Cardiac fibroblast (primary cell): Measurements from ENCODE around the gene UBR1.
"Not testable (repeated sequence)": the region's sequence is repeated elsewhere in the genome, so short reads cannot be mapped to it uniquely, and the experiment has no call there.

Source experiments
- DNase-seq, 2 donors: peaks; one replicate each; pipeline versions ENCODE4 v3.0.0 to v3.0.0-alpha.2; 2010; ENCODE audit warnings: low read depth in 2 of 2
- H3K4me3 ChIP-seq, 2 donors: replicated peaks in 1 of 2; 1 replicate in 1 of 2; 2 replicates in 1 of 2; pipeline ENCODE4 v1.5.1; 2011; ENCODE audit warnings: low read depth in 2 of 2, low read length in 2 of 2, mild to moderate bottlenecking in 2 of 2, moderate library complexity in 1 of 2
- CTCF ChIP-seq: IDR thresholded peaks from one replicate; pipeline ENCODE4 v1.5.1; 2011; ENCODE audit warnings: low read depth, mild to moderate bottlenecking, low read length, inconsistent platforms

UBR1 gene

DNA sequence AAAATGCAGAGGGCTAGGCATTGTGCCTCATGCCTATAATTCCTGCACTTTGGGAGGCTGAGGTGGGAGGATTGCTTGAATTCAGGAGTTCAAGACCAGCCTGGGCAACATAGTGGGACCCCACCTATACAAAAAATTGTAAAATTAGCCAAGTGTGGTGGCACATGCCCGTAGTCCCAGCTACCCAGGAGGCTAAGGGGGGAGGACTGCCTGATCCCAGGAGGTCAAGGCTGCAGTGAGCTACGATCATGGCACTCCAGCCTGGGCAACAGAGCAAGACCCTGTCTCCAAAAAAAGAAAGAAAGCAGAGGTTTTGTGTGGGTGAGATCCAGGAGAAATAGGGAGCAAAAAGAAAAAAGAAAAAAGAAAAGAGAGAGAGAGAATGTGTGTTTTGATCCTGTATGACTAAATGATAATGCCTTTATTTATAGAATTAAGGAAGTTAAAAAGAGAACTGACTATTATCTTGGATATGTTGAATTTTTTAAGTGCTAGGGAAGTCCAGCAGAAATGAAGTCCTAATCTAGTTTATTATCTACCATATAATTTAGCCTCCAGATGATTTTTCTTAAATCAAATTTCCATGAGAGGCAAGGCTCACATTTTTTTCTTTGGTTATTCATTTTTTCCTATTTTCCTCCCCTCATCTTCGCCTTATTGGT lies 190.1 kb downstream of the UBR1 start:
- no peak for TF ChIP-seq CTCF
- no peak for DNase-seq

GRCh38 chr15:42914728-42915497 lies 190.9 kb downstream of the UBR1 start:
- no peak overlapping the region for H3K4me3 ChIP-seq
- no peak for TF ChIP-seq CTCF
- DNase-seq, result no peak

More for the DNA sequence above, 190.1 kb downstream of the UBR1 start:
- H3K4me3 ChIP-seq, result no peak overlapping the region

GRCh38 chr15:42911058-42911592 lies 194.7 kb downstream of the UBR1 start:
- H3K4me3 ChIP-seq, result no peak overlapping the region
- no peak for TF ChIP-seq CTCF
- DNase-seq, result peak; percentile 16 to 65

DNA sequence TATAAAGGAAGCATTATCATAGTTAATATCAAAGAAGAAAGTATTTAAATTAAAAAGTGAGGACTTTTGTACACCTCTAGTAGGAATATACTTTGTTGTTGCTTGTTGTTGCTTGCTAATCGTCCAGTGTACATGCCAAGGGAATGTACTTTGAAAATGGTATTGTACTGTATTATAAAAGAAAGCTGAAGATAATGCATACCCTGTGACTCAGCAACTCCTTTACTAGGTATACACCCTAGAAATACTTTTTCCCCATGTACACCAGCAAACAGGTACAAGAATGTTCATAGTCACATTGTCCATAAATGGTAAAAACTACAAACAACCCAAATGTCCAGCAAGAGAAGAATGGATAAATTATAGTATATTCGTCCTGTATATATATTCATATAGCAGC lies 197.3 kb downstream of the UBR1 start:
- H3K4me3 ChIP-seq, result no peak overlapping the region
- no peak for TF ChIP-seq CTCF
- no peak for DNase-seq

DNA sequence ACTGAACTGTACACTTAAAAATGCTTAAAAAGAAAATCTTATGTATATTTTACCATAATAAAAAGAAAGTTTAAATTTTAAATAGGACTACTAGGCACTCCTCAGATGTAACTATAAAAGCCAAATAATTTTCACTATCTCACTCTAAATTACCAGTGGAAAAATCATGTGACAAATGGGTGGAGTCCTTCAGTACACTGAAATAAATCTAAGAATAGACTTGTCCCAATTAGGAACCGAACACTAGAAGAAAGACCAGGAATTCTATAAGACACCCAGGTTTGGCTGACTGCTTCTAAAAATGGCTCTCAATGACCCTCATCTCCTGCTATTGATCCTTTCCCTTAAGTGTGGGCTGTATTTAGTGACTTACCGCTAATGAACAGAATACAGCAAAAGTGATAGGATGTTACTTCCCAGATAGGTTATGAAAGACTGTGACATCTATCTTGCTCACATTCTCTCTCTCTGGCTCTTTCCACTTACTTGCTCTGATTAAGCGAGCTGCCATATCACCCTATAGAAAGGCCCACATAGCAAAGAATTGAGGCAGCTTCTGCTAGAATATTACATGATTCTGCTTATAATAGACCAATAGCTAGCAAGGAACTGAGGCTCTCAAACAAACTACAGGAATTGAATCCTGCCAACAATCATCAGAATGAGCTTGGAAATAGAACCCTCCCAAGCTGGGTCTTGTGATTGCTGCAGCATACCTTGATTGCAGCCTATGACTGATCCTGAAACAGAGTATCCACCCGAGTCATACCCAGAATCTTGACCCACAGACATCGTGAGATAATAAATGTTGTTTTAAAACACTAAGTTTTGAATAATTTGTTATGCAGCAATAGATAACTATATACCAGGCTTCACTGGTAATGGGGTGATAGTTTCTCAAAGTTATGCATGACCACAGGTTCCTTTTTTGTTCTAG lies 202.2 kb downstream of the UBR1 start:
- no peak for DNase-seq

GRCh38 chr15:42893911-42894310 lies 211.9 kb downstream of the UBR1 start:
- not testable (repeated sequence) for H3K4me3 ChIP-seq, DNase-seq

More for the DNA sequence above, 202.2 kb downstream of the UBR1 start:
- H3K4me3 ChIP-seq, result no peak overlapping the region
- TF ChIP-seq CTCF, result no peak
